SK-N-MC (cell line): ENCODE data around the gene CPLANE1.
"Not testable (repeated sequence)": the region's sequence is repeated elsewhere in the genome, so short reads cannot be mapped to it uniquely, and the experiment has no call there.

Experiments used
- DNase-seq: peaks from one replicate; pipeline ENCODE4 v3.0.0-alpha.2; 2011; ENCODE audit warnings: low read depth, low spot score
- H3K27ac ChIP-seq: fragments of 200-600 bp; sonication (generic); 2 replicates; pipeline ENCODE4 v1.5.1; 2016; ENCODE audit warnings: mixed run types
- H3K36me3 ChIP-seq: fragments of 200-600 bp; sonication (generic); 2 replicates; pipeline ENCODE4 v1.6.1; 2017; ENCODE audit warnings: antibody characterized with exemption, low read length, mixed read lengths; ENCODE audit not compliant: insufficient read depth
- H3K4me3 ChIP-seq: fragments of 200-600 bp; sonication (generic); 2 replicates; pipeline ENCODE4 v1.5.1; 2016
- H3K9ac ChIP-seq: fragments of 200-600 bp; sonication (generic); 2 replicates; pipeline ENCODE4 v1.8.0; 2017; ENCODE audit warnings: mixed run types, mixed read lengths; ENCODE audit not compliant: insufficient read length
- H3K9me3 ChIP-seq: fragments of 200-600 bp; sonication (generic); 2 replicates; pipeline ENCODE4 v1.6.1; 2017; ENCODE audit warnings: low read depth, mild to moderate bottlenecking, antibody characterized with exemption, low read length, moderate library complexity, mixed read lengths
- EZH2 ChIP-seq: fragments of 200-600 bp; sonication (generic); IDR thresholded peaks from one replicate; pipeline ENCODE4 v1.6.1; 2017; ENCODE audit warnings: antibody characterized with exemption
- FOXP2 ChIP-seq: optimal IDR thresholded peaks from 2 replicates; pipeline ENCODE3; 2011; ENCODE audit warnings: mild to moderate bottlenecking, moderate library complexity; ENCODE audit not compliant: insufficient read depth; ENCODE audit errors: extremely low read length, control extremely low read depth
- POLR2AphosphoS5 ChIP-seq: IDR thresholded peaks from 2 replicates; pipeline ENCODE4 v1.6.1; 2012; ENCODE audit warnings: mild to moderate bottlenecking, low read depth, low read length, borderline replicate concordance

CPLANE1 gene

GRCh38 chr5:37170856-37171255 lies 78.3 kb downstream of the CPLANE1 start:
- no peak overlapping the region for H3K27ac ChIP-seq
- no peak overlapping the region for H3K9ac ChIP-seq
- H3K9me3 ChIP-seq, result no peaks in the 10 kb centered on the region
- TF ChIP-seq EZH2, result no peak
- TF ChIP-seq FOXP2, result no peak
- no peak for TF ChIP-seq POLR2AphosphoS5
- DNase-seq, result no peak
- no peak overlapping the region for H3K4me3 ChIP-seq
- H3K36me3 ChIP-seq, result peaks cover 27% of the 10 kb centered on the region; the same call in 1 of the 2 replicates

- Histone ChIP-seq H3K4me3 (no peak overlapping the region), H3K9ac (no peak overlapping the region), H3K36me3 (peaks cover 14% of the 10 kb centered on the region; the same call in 1 of the 2 replicates), H3K27ac (no peak overlapping the region), H3K9me3 (no peaks in the 10 kb centered on the region)
- DNase-seq, result no peak
- TF ChIP-seq POLR2AphosphoS5 (no peak), FOXP2 (no peak), EZH2 (no peak)
These were observed 83.0 kb downstream of the CPLANE1 start for GRCh38 chr5:37166197-37166596.

- no peak overlapping the region for H3K27ac ChIP-seq
- no peak for DNase-seq
- H3K9ac ChIP-seq, result no peak overlapping the region
- TF ChIP-seq FOXP2, result no peak
- TF ChIP-seq EZH2, result no peak
- no peak for TF ChIP-seq POLR2AphosphoS5
- no peak overlapping the region for H3K4me3 ChIP-seq
- H3K9me3 ChIP-seq, result no peaks in the 10 kb centered on the region
- H3K36me3 ChIP-seq, result peaks cover 14% of the 10 kb centered on the region; the same call in 1 of the 2 replicates
These were observed 83.4 kb downstream of the CPLANE1 start for GRCh38 chr5:37165761-37166160.

- H3K4me3 ChIP-seq, result no peak overlapping the region
- no peak for TF ChIP-seq FOXP2
- TF ChIP-seq EZH2, result no peak
- no peak for TF ChIP-seq POLR2AphosphoS5
- no peak overlapping the region for H3K27ac ChIP-seq
- no peaks in the 10 kb centered on the region for H3K9me3 ChIP-seq
- no peak for DNase-seq
- H3K9ac ChIP-seq, result no peak overlapping the region
- peaks cover 19% of the 10 kb centered on the region for H3K36me3 ChIP-seq
These were observed 95.5 kb downstream of the CPLANE1 start for GRCh38 chr5:37153661-37154060.

- Histone ChIP-seq H3K9ac (no peak overlapping the region), H3K27ac (no peak overlapping the region), H3K36me3 (peaks cover 3% of the 10 kb centered on the region; the same call in 1 of the 2 replicates), H3K4me3 (no peak overlapping the region), H3K9me3 (peaks cover 4% of the 10 kb centered on the region; the same call in 1 of the 2 replicates)
- TF ChIP-seq POLR2AphosphoS5, result no peak
- TF ChIP-seq EZH2, result no peak
- no peak for TF ChIP-seq FOXP2
- DNase-seq, result no peak
These were observed 102.3 kb downstream of the CPLANE1 start for GRCh38 chr5:37146896-37147295.

GRCh38 chr5:37136694-37137093 lies 112.5 kb downstream of the CPLANE1 start:
- no peak for DNase-seq
- no peaks in the 10 kb centered on the region for H3K9me3 ChIP-seq
- no peak for TF ChIP-seq POLR2AphosphoS5
- no peak for TF ChIP-seq EZH2
- no peak for TF ChIP-seq FOXP2
- H3K4me3 ChIP-seq, result no peak overlapping the region
- H3K36me3 ChIP-seq, result peaks cover 20% of the 10 kb centered on the region
- H3K27ac ChIP-seq, result no peak overlapping the region
- no peak overlapping the region for H3K9ac ChIP-seq

- not testable (repeated sequence) for H3K27ac ChIP-seq, H3K4me3 ChIP-seq, H3K9me3 ChIP-seq, H3K9ac ChIP-seq, DNase-seq
- H3K36me3 ChIP-seq, result peaks cover 19% of the 10 kb centered on the region
These were observed 113.9 kb downstream of the CPLANE1 start for GRCh38 chr5:37135312-37135711.

GRCh38 chr5:37133939-37134338 lies 115.2 kb downstream of the CPLANE1 start:
- Histone ChIP-seq H3K4me3 (no peak overlapping the region), H3K9me3 (no peaks in the 10 kb centered on the region), H3K36me3 (peaks cover 19% of the 10 kb centered on the region), H3K27ac (no peak overlapping the region), H3K9ac (no peak overlapping the region)
- TF ChIP-seq FOXP2, result no peak
- no peak for TF ChIP-seq POLR2AphosphoS5
- TF ChIP-seq EZH2, result no peak
- no peak for DNase-seq

GRCh38 chr5:37132646-37133045 lies 116.5 kb downstream of the CPLANE1 start:
- Histone ChIP-seq H3K27ac (no peak overlapping the region), H3K9ac (no peak overlapping the region), H3K36me3 (peaks cover 9% of the 10 kb centered on the region), H3K4me3 (no peak overlapping the region), H3K9me3 (no peaks in the 10 kb centered on the region)
- no peak for TF ChIP-seq EZH2
- TF ChIP-seq POLR2AphosphoS5, result no peak
- TF ChIP-seq FOXP2, result no peak
- no peak for DNase-seq
